ENCODE results near the gene GMNC.
"Not testable (repeated sequence)": the region's sequence is repeated elsewhere in the genome, so short reads cannot be mapped to it uniquely, and the experiment has no call there.

Gene GMNC, protein sequence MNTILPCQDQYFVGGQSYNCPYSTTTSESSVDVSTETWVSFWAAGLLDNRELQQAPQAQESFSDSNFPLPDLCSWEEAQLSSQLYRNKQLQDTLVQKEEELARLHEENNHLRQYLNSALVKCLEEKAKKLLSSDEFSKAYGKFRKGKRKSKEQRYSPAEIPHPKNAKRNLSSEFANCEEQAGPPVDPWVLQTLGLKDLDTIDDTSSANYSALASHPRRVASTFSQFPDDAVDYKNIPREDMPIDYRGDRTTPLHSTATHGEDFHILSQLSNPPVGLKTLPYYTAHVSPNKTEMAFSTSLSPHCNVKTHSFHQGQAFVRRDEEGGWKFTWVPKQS

DNA sequence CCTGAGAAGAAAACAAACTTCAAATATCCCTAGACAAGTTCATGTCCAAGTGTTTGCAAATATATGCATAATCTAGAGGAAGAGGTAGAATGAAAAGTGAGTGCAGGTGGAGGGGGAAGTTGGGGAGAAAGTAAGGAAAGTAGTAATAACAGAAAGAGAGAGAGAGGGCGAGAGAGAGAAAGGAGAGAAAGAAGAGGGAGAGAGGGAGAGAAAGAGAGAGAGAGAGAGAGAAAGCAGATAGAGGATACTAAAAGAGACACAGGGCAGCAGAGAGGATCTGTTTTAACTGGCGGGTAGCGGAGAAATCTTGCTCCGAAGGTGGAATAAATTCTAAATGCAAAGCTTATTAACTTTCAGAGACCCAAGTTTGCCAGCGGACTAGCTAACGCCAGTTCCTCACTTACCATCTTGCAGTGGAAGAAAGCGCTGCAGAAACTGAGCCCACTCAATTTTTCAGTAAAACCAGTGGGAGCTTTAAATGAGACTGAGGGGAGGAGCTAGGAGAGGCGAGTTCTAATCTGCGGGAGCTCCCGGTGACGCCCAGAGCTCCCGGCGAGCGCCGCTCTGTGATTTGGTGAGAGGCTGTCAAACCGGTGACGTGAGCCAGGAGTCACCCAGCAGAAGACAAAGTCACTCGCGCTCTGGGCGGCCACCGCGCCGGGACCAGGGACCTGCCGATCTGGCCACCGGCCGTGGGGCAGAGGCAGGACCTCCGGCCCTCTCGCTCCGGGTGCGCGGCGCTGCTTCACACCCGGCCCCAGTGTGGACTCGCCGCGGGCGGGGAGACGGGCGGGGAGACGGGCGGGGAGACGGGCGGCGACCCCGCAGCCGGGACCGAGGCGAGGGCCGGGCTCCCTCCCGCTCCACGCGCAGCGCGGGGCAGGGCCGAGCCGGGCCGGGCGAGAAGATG is at the start of gene GMNC:
Gene GMNC, minus strand, starts transcription at position 486 of the 910 bp plus-strand sequence. Its CDS starts 79 bp downstream, at position 407.
- DNase-seq: no peak

DNA sequence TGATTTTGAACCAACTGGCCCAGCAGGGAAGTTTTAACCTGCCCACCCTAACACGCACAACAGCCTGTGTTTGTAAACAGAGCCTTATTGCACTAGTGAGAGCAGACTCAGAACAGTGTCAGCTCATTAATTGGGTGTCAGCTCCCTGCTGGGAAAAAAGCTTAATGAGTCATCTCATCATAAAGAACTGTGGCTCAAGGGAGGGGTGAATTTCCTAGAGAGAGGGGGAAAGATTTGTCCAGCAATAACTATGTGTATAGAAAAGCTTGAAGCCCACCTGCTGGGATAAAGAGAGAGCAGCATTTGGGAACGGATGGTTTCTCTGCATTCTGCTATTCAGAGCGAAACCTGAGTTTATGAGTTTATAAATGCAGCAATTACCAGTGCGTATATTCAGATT is 48.9 kb upstream of the GMNC start:
- DNase-seq: no peak

DNA sequence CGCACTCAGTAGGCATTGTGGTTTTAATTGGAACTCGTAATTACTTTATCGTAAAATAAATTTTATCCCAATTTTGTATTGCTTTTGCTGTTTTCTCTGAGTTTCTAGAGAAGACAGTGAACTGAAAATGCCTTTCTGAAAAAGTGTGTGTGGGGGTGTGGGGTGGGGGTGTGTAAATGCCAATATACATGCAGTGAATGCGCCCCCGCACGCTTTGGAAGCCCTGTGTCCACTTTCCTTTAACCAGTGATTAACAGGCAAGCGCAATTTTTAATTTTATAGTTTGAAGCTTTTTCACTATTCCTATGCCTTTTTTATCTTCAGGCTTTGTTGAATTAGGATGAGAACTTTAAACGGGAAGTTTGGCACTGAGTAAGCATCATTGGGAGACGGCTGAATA is 47.4 kb upstream of the GMNC start:
- no peak for DNase-seq

DNA sequence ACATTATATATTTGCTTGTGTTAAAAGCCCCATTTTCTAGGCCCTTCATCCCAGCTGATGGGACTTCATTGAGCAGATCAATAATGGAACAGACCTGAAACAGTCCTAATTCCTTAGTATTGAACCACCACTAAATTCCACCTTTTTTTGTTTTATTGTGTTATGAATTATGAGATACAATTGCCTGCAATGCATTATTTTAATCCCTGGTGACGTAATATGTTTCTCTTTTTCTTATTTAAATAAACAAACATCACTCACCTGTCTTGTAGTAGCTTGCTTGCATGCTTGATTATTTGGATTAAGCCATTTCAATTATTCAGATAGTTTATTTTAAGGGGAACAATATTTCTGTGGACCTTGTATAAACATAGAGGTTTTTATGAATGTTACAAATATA is 40.7 kb upstream of the GMNC start:
- DNase-seq: no peak

DNA sequence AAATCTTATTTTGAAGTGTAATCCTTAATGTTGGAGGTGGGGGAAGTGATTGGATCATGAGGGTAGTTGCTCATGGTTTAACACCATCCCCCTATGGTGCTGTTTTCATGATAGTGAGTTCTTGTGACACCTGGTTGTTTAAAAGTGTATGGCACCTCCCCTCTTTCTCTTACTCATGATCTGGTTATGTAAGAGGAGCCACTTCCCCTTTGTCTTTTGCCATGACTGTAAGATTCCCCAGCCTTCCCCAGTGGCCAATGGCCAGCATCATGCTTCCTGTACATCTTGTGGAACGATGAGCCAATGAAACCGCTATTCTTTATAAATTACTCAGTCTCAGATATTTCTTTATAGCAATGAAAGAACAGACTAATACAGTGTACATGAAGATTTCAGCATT is 39.8 kb upstream of the GMNC start:
- no peak for DNase-seq

DNA sequence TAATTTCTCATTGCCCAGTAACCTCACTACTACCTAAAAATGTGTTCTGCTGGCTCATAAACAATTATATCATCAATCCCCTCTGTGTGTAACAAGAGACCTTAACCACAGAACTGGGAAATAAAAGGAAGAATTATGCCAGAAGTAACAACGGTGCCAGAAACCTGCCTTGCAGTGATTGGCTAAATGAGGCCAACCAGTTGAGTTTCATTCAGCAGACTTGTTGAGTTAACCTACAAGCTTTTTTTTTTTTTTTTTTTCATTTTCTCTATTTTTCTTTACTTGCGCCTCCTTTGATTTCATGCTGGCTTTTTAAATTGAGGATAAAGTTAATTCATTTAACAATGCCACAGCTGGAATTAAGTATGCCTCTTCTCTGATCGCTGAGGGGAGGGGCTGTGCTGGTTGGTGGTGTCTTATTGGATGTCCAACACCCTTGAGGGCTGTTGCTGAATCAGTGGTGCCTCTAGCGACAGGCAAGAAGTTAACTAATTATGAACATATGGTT is 30.0 kb upstream of the GMNC start:
- DNase-seq: no peak

DNA sequence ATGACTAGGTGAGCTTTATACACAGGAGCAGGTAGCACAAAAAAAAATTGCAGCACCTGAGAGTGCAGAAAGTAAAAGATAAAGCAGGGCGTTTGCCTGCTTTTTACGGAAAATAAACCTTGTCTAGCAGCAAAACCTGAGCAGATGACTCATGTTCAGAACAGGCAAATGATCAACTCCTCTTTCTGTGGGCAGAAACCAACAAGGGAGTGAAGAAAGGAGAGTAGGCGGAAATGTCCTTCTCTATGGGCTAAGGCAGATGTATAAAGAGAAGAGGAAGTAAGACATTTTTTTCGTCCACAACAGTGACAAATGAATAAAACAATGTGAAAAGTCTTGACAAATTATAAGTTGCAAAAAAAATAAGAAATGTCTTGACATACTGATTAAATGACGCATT is 24.5 kb upstream of the GMNC start:
- DNase-seq: no peak

DNA sequence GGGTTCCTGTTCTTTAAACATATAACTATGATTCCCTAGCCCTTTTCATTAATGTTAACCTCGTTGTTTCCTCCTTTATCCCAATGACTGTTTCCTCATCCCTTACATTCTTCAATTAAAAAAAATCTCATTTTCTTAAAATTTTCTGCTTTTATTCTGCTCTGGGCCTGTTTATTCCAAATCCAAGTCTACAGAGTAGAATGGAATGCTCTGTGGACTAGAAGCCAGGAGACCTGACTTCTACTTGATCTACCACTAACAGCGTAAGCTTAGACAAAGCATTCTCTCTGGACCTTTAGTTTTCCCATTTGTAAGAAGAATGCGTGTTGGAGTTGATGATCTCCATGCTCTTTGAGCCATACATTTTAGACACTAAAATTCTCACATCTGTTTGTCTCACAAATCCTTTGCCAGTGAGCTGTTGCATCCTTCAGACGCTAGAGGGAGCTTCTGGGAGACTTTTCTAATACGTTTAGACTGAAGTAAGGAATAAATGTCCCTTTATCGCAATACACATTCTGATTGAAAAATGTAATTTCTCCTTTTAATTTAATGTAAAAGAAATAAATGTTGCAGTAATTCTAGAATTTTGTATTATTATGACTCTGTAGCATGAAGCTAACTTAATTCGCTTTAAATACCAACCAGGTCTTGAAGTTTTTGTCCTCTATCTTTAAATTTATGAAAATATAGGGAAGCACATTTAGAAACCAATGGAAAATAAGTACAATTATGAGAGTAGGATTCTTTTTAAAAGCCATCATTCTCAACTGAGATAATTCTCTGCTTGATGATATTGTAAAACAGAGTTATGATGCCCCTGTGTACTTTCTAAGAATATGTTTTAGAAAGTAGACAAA is 21.7 kb upstream of the GMNC start:
- DNase-seq: no peak

DNA sequence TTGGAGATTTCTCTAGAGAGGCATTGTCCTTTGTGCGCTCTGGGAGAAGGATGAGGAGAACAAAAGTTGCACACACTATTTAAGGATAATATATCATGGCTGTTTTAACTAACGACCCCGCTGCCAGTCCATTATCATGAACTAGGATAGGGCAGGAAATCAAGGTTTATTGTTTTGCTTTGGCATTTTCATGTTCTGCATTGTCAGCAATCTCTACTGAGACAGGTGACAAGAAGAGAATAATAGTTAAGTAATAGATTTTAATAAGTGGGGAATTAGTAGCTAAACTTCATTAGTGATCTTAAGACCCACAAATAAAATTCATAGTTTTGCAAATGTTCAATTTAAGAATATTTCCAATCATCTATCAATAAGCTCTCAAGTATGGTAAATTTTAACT is 20.6 kb upstream of the GMNC start:
- no peak for DNase-seq

DNA sequence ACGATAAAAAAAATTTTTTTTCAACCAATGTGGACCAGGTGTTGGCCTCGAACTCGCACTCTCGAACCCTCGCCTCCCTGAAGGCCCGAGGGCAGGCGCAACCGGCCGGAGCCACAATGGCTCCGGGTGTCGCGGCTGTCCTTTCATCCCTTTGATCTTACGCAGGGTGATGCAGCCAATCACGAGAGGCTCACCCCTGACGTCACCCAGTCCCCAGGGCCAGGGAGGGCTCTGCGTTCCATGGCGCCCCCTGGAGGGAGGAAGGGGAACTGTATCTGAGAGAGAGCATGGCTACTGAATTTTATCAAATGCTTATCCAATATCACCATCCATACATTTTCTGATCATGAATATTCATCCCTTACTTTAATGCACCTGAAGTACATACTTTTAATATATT is 15.4 kb upstream of the GMNC start:
- no peak for DNase-seq

DNA sequence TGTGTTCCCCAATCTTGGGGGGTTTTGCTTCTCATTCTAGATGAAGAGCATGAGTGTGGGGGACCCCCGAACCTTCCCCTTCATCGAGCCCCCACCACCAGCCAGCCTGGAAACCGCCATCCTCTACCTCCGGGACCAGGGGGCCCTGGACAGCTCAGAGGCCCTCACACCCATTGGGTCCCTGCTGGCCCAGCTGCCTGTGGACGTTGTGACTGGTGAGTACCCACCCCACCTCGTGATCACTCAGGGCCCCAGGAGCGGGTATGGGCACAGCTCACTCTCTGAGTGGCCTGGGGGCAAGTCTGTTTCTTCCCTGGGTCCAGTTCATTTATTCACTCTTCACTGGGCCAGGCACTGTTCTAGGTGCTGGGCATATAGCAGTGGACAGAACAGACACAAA is 13.9 kb upstream of the GMNC start:
- DNase-seq: not testable (repeated sequence)

DNA sequence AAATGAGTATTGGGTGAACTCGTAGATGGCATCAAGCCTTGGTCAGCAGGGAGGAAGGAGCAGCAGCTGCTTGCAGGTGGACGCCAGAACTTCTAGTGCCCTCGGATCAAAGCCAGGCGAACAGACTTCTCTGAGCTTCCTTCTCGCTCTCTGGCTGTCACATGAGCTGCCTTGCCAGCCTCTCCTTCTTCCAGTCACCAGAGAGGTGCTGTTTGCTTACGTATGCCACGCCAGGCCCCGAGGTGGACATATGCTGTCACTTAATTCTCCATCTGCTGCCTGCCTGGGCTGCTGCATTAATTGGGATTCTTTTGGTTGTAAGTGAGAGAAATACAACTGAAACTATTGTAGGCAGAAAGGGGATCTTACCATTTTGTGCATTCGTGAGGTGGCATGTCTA is 12.6 kb upstream of the GMNC start:
- not testable (repeated sequence) for DNase-seq

DNA sequence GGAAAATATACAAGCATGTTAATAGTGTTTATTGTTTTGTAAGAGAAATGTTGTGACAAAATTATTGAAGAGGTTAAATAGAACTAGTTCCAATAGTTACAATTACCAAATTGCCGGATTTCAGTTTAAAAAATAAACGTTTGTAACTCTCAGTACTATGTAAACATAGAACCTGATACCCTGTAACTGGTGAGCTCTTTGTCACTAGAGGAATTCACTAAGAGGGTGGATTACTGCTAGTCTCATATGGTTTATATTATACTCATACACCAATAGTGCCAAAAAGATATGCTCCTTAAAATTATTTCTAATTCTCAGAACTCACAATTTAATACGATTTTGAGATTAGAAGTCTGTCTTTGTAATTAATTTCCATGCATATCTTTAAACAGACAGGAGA is 7.6 kb upstream of the GMNC start:
- DNase-seq: no peak

DNA sequence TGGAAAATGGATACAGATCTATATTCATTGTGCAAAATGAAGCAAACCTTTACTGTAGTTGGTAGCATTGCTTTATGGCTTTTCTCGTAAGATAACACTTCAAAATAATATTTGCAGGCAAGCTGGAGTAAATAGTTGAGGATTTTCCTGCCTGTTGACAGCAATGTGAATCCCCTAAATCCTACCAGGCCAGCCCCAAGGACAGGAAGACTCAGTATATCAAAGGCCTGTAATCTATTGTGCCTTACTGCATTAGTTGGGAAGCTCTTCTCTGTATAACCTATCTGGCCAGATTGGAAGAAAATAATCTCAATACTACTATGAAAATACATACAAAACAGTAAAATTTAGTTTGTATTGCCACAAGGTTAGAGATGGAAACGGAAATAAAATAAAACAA is 4.6 kb upstream of the GMNC start:
- no peak for DNase-seq

DNA sequence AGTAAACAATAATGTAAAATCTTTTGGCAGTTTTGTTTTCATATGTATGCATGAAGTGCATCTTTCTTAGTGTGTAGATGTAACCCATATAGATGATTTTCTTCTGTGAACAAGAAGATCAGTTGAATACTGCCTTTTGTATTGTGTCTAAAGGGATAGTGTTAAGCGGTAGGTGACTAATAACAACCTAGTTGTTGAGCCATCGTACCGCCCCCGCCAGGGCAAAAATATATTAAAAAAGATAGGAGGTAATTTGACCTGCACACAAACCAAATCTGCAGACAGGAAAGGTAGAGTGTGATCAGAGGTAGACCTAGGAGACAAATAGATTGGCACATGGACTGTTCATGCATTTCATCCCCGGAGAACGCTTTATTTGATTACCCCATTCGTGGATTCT is 3.3 kb upstream of the GMNC start:
- no peak for DNase-seq

DNA sequence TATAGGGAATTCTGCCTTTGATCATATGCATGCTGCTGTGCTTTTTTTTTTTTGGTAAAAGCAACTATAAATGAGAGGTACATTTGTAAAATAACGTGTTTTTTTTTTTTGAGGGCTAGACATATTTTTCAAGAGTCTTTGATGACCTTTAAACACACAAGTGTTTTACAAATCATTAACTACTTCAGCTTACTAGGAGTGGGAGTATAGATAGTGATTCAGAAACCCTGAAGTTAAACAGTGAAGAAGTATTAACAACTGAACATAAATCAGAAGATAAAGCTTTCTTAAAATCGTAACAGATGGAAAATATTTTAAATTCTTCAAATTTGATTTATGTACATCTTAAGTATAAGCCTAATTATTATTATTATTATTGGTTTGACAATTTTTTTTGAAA is 2.9 kb upstream of the GMNC start:
- no peak for DNase-seq

DNA sequence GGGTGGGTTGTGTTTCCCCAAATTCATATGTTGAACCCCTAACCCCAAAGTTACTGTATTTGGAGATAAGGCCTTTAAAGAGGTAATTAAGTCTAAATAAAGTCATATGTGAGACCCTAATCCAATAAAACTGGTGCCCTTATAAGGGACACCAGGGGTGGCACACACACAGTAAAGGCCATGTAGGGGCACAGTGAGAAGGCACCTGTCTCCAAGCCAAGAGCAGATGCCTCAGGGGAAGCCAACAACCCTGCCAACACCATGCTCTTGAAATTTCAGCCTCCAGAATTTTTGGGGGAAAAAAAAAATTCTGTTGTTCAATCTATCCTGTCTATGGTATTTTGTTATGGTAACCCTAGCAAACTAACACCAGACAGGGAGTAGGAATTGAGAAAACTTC is 1.5 kb upstream of the GMNC start:
- DNase-seq: no peak

DNA sequence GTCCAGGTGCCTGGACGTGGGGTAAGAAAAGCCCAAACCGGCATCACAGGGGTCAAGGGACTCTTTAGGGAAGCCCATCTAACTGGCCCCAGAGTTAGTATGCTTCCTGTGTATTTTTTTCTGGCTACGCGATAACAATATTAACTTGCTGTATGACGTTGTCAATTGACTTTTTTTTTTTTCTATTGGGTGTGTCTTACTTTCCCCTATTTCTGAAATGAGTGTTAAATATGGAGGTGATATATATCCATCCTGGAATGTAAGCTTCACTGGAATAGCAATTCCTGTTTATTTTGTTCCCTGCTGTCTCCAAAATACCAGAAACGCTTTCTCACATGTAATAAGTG is 598 bp upstream of the GMNC start:
- no peak for DNase-seq

DNA sequence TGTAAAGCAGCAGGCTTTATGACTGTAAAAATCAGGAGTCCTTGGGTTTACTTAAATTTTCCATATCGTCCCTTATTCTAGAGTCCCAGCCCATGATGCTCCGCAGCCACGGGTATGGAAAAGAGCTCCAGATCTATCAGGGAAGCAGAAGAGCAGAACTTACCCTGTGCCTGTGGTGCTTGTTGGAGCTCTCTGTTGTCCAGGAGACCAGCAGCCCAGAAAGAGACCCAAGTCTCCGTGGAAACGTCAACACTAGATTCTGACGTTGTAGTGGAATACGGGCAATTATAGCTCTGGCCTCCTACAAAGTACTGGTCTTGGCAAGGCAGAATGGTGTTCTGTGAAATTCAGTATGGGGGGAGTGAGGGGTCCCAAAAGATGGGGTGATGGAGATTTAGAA is 2.0 kb downstream of the GMNC start:
- DNase-seq: no peak

DNA sequence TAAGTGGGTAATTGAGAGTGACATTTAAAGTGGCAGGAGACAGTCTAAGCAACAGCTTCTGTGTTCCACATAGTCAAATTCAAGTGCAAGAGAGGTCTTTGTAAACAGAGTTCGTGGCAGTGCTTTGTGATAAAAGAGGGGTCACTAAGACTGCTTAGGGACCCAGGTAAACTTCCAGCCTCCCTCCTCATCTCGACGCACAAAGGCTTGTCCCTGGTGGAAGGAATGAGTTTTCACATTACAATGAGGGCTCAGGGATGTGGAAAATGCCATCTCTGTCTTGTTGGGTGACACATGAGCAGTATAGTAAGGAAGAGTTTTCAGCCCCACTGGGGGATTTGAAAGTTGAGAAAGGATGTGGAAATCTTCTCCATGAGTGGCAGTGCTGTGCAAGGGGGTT is 7.3 kb downstream of the GMNC start:
- no peak for DNase-seq

DNA sequence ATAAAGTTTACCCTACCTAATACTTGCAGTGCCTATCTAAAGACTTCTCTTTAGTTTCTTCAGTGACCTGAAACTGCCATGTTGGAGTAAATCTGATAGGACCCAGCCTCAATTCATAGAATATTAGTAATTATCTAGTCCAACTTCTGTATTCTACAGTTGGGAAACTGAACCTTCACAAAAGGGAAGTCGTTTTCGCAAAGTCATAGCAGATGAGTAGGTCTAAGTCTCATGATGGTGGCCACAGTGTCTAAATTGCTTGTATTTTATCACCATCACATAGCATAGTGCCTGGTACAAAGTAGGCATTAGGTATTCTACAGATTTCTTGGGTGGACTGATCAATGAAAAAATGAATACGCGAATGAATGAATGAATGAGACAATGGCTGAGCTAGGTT is 8.4 kb downstream of the GMNC start:
- peak; percentile 3 for DNase-seq

DNA sequence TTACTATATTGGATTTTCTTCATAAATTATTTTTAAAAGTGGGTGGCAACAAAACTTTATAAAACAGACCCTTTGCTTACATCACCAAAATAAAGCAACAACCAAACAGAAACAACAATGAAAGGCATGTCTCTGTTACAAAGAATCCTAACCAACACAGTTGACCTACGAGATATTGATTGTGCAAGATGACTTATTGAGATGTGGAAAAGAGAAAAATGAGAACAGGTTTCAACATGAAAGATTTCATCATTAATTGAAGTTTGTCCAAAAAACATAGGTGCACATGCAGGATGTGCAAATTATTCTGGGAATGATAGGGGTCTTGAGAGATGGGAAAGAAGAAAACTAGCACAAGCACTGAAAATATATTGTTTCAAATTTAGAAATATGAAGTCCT is 9.0 kb downstream of the GMNC start:
- DNase-seq: no peak

DNA sequence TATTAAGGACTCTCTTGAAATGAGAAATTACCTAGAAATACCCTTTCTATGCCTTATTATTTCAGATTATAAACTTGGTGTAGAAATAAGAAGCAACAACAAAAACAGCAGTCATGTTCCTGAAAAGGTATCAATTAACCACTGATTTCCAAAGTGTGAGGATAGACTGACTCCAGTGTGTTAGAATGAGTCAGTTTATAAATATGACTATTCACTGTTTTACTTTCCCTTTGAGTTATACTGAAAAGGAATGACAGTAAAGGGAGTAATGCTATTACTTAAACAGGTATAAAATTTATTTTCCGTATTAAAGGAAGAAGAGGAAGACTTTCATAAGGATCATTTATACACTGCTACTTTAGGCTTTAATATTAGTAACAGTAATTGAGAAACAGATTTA is 12.9 kb downstream of the GMNC start:
- no peak for DNase-seq

Measured in GF-D8 (cell line).